ENCODE results near the gene MORC4. TPM values are rescaled to one million over a fixed set of nuclear protein-coding genes. Genes with fewer than 3 reads are reported as not detected.

MORC4 gene
- polyA plus RNA-seq, 1 donor from 2014 or later = 7.5 TPM

- no peak overlapping the region for H3K9ac ChIP-seq (ENCODE audit: low read length)
- no peaks in the 10 kb centered on the region for H3K79me2 ChIP-seq (replicated peaks; ENCODE audit: insufficient read depth, low read length)
- H3K4me3 ChIP-seq (ENCODE audit: low read length) = no peak overlapping the region
- no peak overlapping the region for H3K4me2 ChIP-seq (ENCODE audit: low read length)
- H3F3A ChIP-seq (ENCODE audit: insufficient read depth, low read length, poor library complexity, severe bottlenecking) = no peaks in the 10 kb centered on the region
- H2AFZ ChIP-seq (ENCODE audit: low read depth, low read length) = no peak overlapping the region
- H3K36me3 ChIP-seq (ENCODE audit: insufficient read depth, low read length) = no peaks in the 10 kb centered on the region
- no peak overlapping the region for H3K27ac ChIP-seq (ENCODE audit: low read length)
- no peaks in the 10 kb centered on the region for H3K9me2 ChIP-seq (ENCODE audit: insufficient read depth, low read length)
- no peaks in the 10 kb centered on the region for H4K20me1 ChIP-seq (ENCODE audit: insufficient read depth)
- no peak for TF ChIP-seq EZH2 (IDR thresholded peaks at IDR 0.05; ENCODE audit: borderline replicate concordance, insufficient read depth, low read length, poor library complexity, severe bottlenecking)
- TF ChIP-seq MXI1 (conservative IDR thresholded peaks at IDR 0.05; ENCODE audit: poor library complexity, severe bottlenecking) = no peak
- TF ChIP-seq RAD21 (conservative IDR thresholded peaks at IDR 0.05) = no peak
- TF ChIP-seq, protein P1, sequence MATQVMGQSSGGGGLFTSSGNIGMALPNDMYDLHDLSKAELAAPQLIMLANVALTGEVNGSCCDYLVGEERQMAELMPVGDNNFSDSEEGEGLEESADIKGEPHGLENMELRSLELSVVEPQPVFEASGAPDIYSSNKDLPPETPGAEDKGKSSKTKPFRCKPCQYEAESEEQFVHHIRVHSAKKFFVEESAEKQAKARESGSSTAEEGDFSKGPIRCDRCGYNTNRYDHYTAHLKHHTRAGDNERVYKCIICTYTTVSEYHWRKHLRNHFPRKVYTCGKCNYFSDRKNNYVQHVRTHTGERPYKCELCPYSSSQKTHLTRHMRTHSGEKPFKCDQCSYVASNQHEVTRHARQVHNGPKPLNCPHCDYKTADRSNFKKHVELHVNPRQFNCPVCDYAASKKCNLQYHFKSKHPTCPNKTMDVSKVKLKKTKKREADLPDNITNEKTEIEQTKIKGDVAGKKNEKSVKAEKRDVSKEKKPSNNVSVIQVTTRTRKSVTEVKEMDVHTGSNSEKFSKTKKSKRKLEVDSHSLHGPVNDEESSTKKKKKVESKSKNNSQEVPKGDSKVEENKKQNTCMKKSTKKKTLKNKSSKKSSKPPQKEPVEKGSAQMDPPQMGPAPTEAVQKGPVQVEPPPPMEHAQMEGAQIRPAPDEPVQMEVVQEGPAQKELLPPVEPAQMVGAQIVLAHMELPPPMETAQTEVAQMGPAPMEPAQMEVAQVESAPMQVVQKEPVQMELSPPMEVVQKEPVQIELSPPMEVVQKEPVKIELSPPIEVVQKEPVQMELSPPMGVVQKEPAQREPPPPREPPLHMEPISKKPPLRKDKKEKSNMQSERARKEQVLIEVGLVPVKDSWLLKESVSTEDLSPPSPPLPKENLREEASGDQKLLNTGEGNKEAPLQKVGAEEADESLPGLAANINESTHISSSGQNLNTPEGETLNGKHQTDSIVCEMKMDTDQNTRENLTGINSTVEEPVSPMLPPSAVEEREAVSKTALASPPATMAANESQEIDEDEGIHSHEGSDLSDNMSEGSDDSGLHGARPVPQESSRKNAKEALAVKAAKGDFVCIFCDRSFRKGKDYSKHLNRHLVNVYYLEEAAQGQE (IDR thresholded peaks at IDR 0.05; ENCODE audit: borderline replicate concordance) = no peak
- TF ChIP-seq CTCF (IDR thresholded peaks at IDR 0.05; ENCODE audit: poor library complexity, severe bottlenecking) = no peak
- no peak for TF ChIP-seq SMC3 (conservative IDR thresholded peaks at IDR 0.05; ENCODE audit: poor library complexity)
- TF ChIP-seq POLR2AphosphoS5 (IDR thresholded peaks at IDR 0.05) = no peak
- TF ChIP-seq TAF1 (IDR thresholded peaks at IDR 0.05; ENCODE audit: low read depth) = no peak
- TF ChIP-seq EP300 (conservative IDR thresholded peaks at IDR 0.05; ENCODE audit: poor library complexity, severe bottlenecking) = no peak
- H3K27me3 ChIP-seq (ENCODE audit: insufficient read depth, low read depth, low read length) = no peaks in the 10 kb centered on the region
- H3K9me3 ChIP-seq (ENCODE audit: low read length) = no peaks in the 10 kb centered on the region
Measured at GRCh38 chrX:106950381-106950780, 49.6 kb downstream of the MORC4 start.

- Histone ChIP-seq H3K4me3 (ENCODE audit: low read length) (no peak overlapping the region), H3K9ac (ENCODE audit: low read length) (no peak overlapping the region), H3K27me3 (ENCODE audit: insufficient read depth, low read depth, low read length) (no peaks in the 10 kb centered on the region), H3K36me3 (ENCODE audit: insufficient read depth, low read length) (no peaks in the 10 kb centered on the region), H3K27ac (ENCODE audit: low read length) (no peak overlapping the region), H4K20me1 (ENCODE audit: insufficient read depth) (no peaks in the 10 kb centered on the region), H3K4me2 (ENCODE audit: low read length) (no peak overlapping the region), H3K9me2 (ENCODE audit: insufficient read depth, low read length) (no peaks in the 10 kb centered on the region), H3F3A (ENCODE audit: insufficient read depth, low read length, poor library complexity, severe bottlenecking) (no peaks in the 10 kb centered on the region), H3K79me2 (replicated peaks; ENCODE audit: insufficient read depth, low read length) (no peaks in the 10 kb centered on the region), H2AFZ (ENCODE audit: low read depth, low read length) (no peak overlapping the region), H3K9me3 (ENCODE audit: low read length) (no peaks in the 10 kb centered on the region)
- TF ChIP-seq SMC3 (conservative IDR thresholded peaks at IDR 0.05; ENCODE audit: poor library complexity) (no peak), TAF1 (IDR thresholded peaks at IDR 0.05; ENCODE audit: low read depth) (no peak), MXI1 (conservative IDR thresholded peaks at IDR 0.05; ENCODE audit: poor library complexity, severe bottlenecking) (no peak), RAD21 (conservative IDR thresholded peaks at IDR 0.05) (no peak), CTCF (IDR thresholded peaks at IDR 0.05; ENCODE audit: poor library complexity, severe bottlenecking) (no peak), POLR2AphosphoS5 (IDR thresholded peaks at IDR 0.05) (no peak), EZH2 (IDR thresholded peaks at IDR 0.05; ENCODE audit: borderline replicate concordance, insufficient read depth, low read length, poor library complexity, severe bottlenecking) (no peak), EP300 (conservative IDR thresholded peaks at IDR 0.05; ENCODE audit: poor library complexity, severe bottlenecking) (no peak)
- TF ChIP-seq, protein P1 (IDR thresholded peaks at IDR 0.05; ENCODE audit: borderline replicate concordance) = no peak
Measured at GRCh38 chrX:106949366-106949765, 50.6 kb downstream of the MORC4 start.

Measured in neural cell (in vitro differentiated cells).